Hepatocyte (in vitro differentiated cells): ENCODE data around the gene RERG. TPM values are rescaled to one million over a fixed set of nuclear protein-coding genes. Genes with fewer than 3 reads are reported as not detected.

Experiments used
- DNase-seq: peaks from one replicate; pipeline ENCODE4 v3.0.0-alpha.2; 2016; ENCODE audit warnings: low spot score
- H2AFZ ChIP-seq: fragments of 200-600 bp; sonication (generic); 2 replicates; pipeline ENCODE4 v1.6.0; 2016; ENCODE audit warnings: antibody characterized with exemption, mild to moderate bottlenecking
- H3K27ac ChIP-seq: fragments of 200-600 bp; sonication (generic); 2 replicates; pipeline ENCODE4 v1.5.1; 2016; ENCODE audit warnings: mild to moderate bottlenecking
- H3K27me3 ChIP-seq: fragments of 200-600 bp; sonication (generic); 2 replicates; pipeline ENCODE4 v1.6.1; 2016
- H3K36me3 ChIP-seq: fragments of 200-600 bp; sonication (generic); replicated peaks from 2 replicates; pipeline ENCODE4 v1.5.1; 2016; ENCODE audit warnings: low read depth; ENCODE audit not compliant: insufficient read depth
- H3K4me1 ChIP-seq: fragments of 200-600 bp; sonication (generic); 2 replicates; pipeline ENCODE4 v1.5.1; 2016; ENCODE audit warnings: mild to moderate bottlenecking, moderate library complexity; ENCODE audit not compliant: insufficient read depth
- H3K4me2 ChIP-seq: fragments of 200-600 bp; sonication (generic); 2 replicates; pipeline ENCODE4 v1.6.0; 2016
- H3K4me3 ChIP-seq: fragments of 200-600 bp; sonication (generic); 2 replicates; pipeline ENCODE4 v1.5.1; 2016; ENCODE audit warnings: mild to moderate bottlenecking
- H3K79me2 ChIP-seq: fragments of 200-600 bp; sonication (generic); 2 replicates; pipeline ENCODE4 v1.6.0; 2017; ENCODE audit warnings: mild to moderate bottlenecking
- H3K9me2 ChIP-seq: fragments of 200-600 bp; sonication (generic); replicated peaks from 2 replicates; pipeline ENCODE4 v1.6.0; 2017; ENCODE audit warnings: mild to moderate bottlenecking; ENCODE audit not compliant: insufficient read depth
- H3K9me3 ChIP-seq: fragments of 200-600 bp; sonication (generic); 2 replicates; pipeline ENCODE4 v1.5.1; 2016; ENCODE audit warnings: low read depth, mild to moderate bottlenecking
- H4K20me1 ChIP-seq: fragments of 200-600 bp; sonication (generic); 2 replicates; pipeline ENCODE4 v1.6.0; 2016; ENCODE audit warnings: mild to moderate bottlenecking; ENCODE audit not compliant: insufficient read depth, poor library complexity, severe bottlenecking
- EZH2 ChIP-seq: fragments of 200-600 bp; sonication (generic); IDR thresholded peaks from 2 replicates; pipeline ENCODE4 v1.6.1; 2016; ENCODE audit warnings: antibody characterized with exemption, mild to moderate bottlenecking, borderline replicate concordance
- EZH2phosphoT487 ChIP-seq: fragments of 200-600 bp; sonication (generic); IDR thresholded peaks from one replicate; pipeline ENCODE4 v1.6.1; 2018; ENCODE audit warnings: antibody characterized with exemption, mild to moderate bottlenecking, low read depth, moderate library complexity; ENCODE audit not compliant: unreplicated experiment, severe bottlenecking
- WGBS: methylation state at CpG from one replicate; pipeline ENCODE4 v1.1.6; 2016; ENCODE audit warnings: low lambda C conversion rate; ENCODE audit errors: missing lambda C conversion rate; 5-methylcytosine and 5-hydroxymethylcytosine counted together
- polyA plus RNA-seq: library from polyadenylated mRNA; unstranded; fragments of >200 nt; fragmentation: Nextera tagmentation; extraction: Ambion mirVana; gene quantifications from 2 replicates; pipeline ENCODE4 v1.2.1, GENCODE V29; 2016
- total RNA-seq: library from RNA; depleted of rRNA; stranded (reverse); fragments of >200 nt; gene quantifications from 2 replicates; pipeline ENCODE4 v1.2.3, GENCODE V29; 2014
- TF ChIP-seq, protein P1 (sequence below): fragments of 200-600 bp; sonication (generic); IDR thresholded peaks from 2 replicates; pipeline ENCODE4 v1.5.1; 2016; ENCODE audit warnings: antibody characterized with exemption, mild to moderate bottlenecking; ENCODE audit not compliant: poor library complexity

The RERG gene
- total and polyA plus RNA-seq, 2 experiments from 2014 or later = 1.3 to 7.9 TPM

GRCh38 chr12:15196678-15197505 lies 24.3 kb downstream of the RERG start:
- H3K79me2 ChIP-seq = no peaks in the 10 kb centered on the region
- H3K9me2 ChIP-seq = no peaks in the 10 kb centered on the region
- 96% methylated on average over 3 of the region's 3 CpGs for WGBS
- H3K27ac ChIP-seq = no peak overlapping the region
- no peak overlapping the region for H3K4me2 ChIP-seq
- no peak overlapping the region for H2AFZ ChIP-seq
- peaks cover 11% of the 10 kb centered on the region for H3K4me1 ChIP-seq
- no peaks in the 10 kb centered on the region for H3K36me3 ChIP-seq
- no peaks in the 10 kb centered on the region for H3K9me3 ChIP-seq
- H3K4me3 ChIP-seq = no peak overlapping the region
- no peaks in the 10 kb centered on the region for H4K20me1 ChIP-seq
- TF ChIP-seq EZH2 (no peak), EZH2phosphoT487 (no peak)
- TF ChIP-seq, protein P1, sequence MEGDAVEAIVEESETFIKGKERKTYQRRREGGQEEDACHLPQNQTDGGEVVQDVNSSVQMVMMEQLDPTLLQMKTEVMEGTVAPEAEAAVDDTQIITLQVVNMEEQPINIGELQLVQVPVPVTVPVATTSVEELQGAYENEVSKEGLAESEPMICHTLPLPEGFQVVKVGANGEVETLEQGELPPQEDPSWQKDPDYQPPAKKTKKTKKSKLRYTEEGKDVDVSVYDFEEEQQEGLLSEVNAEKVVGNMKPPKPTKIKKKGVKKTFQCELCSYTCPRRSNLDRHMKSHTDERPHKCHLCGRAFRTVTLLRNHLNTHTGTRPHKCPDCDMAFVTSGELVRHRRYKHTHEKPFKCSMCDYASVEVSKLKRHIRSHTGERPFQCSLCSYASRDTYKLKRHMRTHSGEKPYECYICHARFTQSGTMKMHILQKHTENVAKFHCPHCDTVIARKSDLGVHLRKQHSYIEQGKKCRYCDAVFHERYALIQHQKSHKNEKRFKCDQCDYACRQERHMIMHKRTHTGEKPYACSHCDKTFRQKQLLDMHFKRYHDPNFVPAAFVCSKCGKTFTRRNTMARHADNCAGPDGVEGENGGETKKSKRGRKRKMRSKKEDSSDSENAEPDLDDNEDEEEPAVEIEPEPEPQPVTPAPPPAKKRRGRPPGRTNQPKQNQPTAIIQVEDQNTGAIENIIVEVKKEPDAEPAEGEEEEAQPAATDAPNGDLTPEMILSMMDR = no peak
- no peak for DNase-seq
- H3K27me3 ChIP-seq = no peaks in the 10 kb centered on the region

DNA sequence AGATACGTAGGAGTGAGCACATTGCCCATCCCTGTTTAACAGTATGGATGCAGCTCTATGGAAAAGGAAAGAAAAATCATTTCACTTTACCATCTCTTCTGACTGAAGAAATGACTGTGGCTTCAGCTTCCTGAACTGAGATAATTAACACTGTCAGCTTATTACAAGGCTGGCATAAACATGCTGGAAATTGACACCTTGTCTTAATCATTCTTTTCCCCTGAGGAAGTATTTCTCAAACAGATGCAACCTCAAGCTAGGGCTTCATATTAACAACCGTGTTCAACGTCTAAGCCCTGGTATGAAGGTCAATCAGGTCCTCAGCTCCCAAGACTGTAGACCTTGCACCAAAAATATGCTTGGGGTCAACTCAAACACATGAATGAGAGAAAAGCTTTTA lies 25.0 kb downstream of the RERG start:
- TF ChIP-seq EZH2phosphoT487 = no peak
- TF ChIP-seq, protein P1 = no peak
- Histone ChIP-seq H3K9me3 (no peaks in the 10 kb centered on the region), H4K20me1 (no peaks in the 10 kb centered on the region), H3K4me3 (no peak overlapping the region), H3K4me1 (peaks cover 11% of the 10 kb centered on the region), H3K79me2 (no peaks in the 10 kb centered on the region), H2AFZ (no peak overlapping the region), H3K4me2 (no peak overlapping the region), H3K27me3 (no peaks in the 10 kb centered on the region), H3K27ac (no peak overlapping the region), H3K9me2 (no peaks in the 10 kb centered on the region), H3K36me3 (no peaks in the 10 kb centered on the region)
- WGBS = 89% methylated on average over 3 of the region's 3 CpGs
- DNase-seq = no peak

- H3K27me3 ChIP-seq = no peaks in the 10 kb centered on the region
- no peaks in the 10 kb centered on the region for H4K20me1 ChIP-seq
- no peaks in the 10 kb centered on the region for H3K9me2 ChIP-seq
- no peak overlapping the region for H3K4me2 ChIP-seq
- H3K4me1 ChIP-seq = peaks cover 11% of the 10 kb centered on the region
- no peaks in the 10 kb centered on the region for H3K36me3 ChIP-seq
- TF ChIP-seq EZH2phosphoT487 (no peak), EZH2 (no peak)
- TF ChIP-seq, protein P1 = no peak
- H3K9me3 ChIP-seq = no peaks in the 10 kb centered on the region
- H3K4me3 ChIP-seq = no peak overlapping the region
- no peak overlapping the region for H2AFZ ChIP-seq
- H3K79me2 ChIP-seq = no peaks in the 10 kb centered on the region
- no peak overlapping the region for H3K27ac ChIP-seq
- WGBS = 78% methylated on average over 6 of the region's 6 CpGs
- no peak for DNase-seq
Observed at GRCh38 chr12:15194456-15195368, 26.5 kb downstream of the RERG start.
